Osteocyte (in vitro differentiated cells): ENCODE measurements around the gene CBL. TPM values are rescaled to one million over a fixed set of nuclear protein-coding genes. Genes with fewer than 3 reads are reported as not detected.

Experiments used
- DNase-seq: peaks from one replicate; pipeline ENCODE4 v3.0.0; 2021; ENCODE audit warnings: mixed read lengths; ENCODE audit not compliant: unreplicated experiment; ENCODE audit errors: extremely low spot score
- H3K27ac Mint-ChIP-seq: one replicate; pipeline ENCODE4 v1.8.0; 2021; ENCODE audit warnings: mild to moderate bottlenecking, mixed read lengths; ENCODE audit not compliant: unreplicated experiment
- H3K27me3 Mint-ChIP-seq: one replicate; pipeline ENCODE4 v1.8.0; 2021; ENCODE audit warnings: mixed read lengths; ENCODE audit not compliant: unreplicated experiment
- H3K36me3 Mint-ChIP-seq: one replicate; pipeline ENCODE4 v1.8.0; 2021; ENCODE audit warnings: mixed read lengths; ENCODE audit not compliant: unreplicated experiment
- H3K4me1 Mint-ChIP-seq: one replicate; pipeline ENCODE4 v1.8.0; 2021; ENCODE audit warnings: mixed read lengths; ENCODE audit not compliant: unreplicated experiment
- H3K4me3 Mint-ChIP-seq: one replicate; pipeline ENCODE4 v1.8.0; 2021; ENCODE audit warnings: mild to moderate bottlenecking, moderate library complexity, mixed read lengths; ENCODE audit not compliant: unreplicated experiment
- H3K9me3 Mint-ChIP-seq: one replicate; pipeline ENCODE4 v1.8.0; 2021; ENCODE audit warnings: mixed read lengths; ENCODE audit not compliant: unreplicated experiment
- total RNA-seq: library from RNA; stranded (reverse); gene quantifications from 2 replicates; pipeline ENCODE4 v1.2.1, GENCODE V29; 2021
- TF ChIP-seq, protein P1 (sequence below): fragments of 200-600 bp; sonication (generic); IDR thresholded peaks from 2 replicates; pipeline ENCODE4 v1.5.0; 2021; ENCODE audit warnings: antibody characterized with exemption, mild to moderate bottlenecking, moderate library complexity

CBL gene
- total RNA-seq, 1 donor from 2014 or later: 20.8 TPM

DNA sequence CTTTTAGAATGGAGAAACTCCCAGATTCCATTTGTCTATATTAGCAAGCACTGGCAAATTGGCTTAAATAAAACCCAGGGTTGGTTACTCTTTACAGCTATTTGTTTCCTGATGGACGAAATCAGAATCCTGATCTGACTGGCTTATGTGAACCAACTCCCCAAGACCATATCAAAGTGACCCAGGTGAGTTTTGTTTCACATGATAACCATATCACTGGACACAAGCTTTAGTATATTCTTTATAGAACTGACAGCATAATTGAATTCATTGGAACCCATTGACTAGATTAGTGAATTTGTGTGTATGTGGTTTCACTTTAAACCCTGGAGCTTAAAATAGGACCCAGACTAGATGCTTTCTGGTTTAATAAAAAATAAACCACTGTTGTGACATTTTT is 71.5 kb downstream of the CBL start:
- DNase-seq: no peak
- Mint-ChIP-seq H3K9me3 (no peaks in the 10 kb centered on the region), H3K36me3 (peaks cover 29% of the 10 kb centered on the region), H3K4me1 (no peaks in the 10 kb centered on the region), H3K4me3 (no peak overlapping the region), H3K27me3 (no peaks in the 10 kb centered on the region), H3K27ac (no peak overlapping the region)
- TF ChIP-seq, protein P1, sequence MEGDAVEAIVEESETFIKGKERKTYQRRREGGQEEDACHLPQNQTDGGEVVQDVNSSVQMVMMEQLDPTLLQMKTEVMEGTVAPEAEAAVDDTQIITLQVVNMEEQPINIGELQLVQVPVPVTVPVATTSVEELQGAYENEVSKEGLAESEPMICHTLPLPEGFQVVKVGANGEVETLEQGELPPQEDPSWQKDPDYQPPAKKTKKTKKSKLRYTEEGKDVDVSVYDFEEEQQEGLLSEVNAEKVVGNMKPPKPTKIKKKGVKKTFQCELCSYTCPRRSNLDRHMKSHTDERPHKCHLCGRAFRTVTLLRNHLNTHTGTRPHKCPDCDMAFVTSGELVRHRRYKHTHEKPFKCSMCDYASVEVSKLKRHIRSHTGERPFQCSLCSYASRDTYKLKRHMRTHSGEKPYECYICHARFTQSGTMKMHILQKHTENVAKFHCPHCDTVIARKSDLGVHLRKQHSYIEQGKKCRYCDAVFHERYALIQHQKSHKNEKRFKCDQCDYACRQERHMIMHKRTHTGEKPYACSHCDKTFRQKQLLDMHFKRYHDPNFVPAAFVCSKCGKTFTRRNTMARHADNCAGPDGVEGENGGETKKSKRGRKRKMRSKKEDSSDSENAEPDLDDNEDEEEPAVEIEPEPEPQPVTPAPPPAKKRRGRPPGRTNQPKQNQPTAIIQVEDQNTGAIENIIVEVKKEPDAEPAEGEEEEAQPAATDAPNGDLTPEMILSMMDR: no peak

DNA sequence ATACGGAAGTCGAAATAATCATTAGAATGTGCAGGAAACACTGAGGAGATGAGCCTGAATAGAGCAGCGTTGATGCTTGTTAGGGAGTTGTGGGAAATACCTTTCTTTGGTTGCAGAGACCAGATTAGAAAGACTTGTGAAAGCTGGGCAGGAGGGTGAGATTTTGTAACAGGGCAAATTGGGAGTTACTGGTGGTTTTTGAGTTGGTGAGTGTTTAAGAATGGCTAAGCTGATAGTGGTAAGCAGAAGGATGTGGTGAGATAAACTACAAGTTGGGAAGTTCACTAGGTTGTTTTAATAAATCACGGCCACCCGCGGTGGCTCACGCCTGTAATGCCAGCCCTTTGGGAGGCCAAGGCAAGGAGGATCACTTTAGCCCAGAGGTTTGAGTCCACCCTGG is 76.4 kb downstream of the CBL start:
- H3K27ac Mint-ChIP-seq: no peak overlapping the region
- H3K4me3 Mint-ChIP-seq: no peak overlapping the region
- peaks cover 26% of the 10 kb centered on the region for H3K36me3 Mint-ChIP-seq
- TF ChIP-seq, protein P1: no peak
- no peaks in the 10 kb centered on the region for H3K27me3 Mint-ChIP-seq
- DNase-seq: no peak
- no peaks in the 10 kb centered on the region for H3K9me3 Mint-ChIP-seq
- peaks cover 2% of the 10 kb centered on the region for H3K4me1 Mint-ChIP-seq

DNA sequence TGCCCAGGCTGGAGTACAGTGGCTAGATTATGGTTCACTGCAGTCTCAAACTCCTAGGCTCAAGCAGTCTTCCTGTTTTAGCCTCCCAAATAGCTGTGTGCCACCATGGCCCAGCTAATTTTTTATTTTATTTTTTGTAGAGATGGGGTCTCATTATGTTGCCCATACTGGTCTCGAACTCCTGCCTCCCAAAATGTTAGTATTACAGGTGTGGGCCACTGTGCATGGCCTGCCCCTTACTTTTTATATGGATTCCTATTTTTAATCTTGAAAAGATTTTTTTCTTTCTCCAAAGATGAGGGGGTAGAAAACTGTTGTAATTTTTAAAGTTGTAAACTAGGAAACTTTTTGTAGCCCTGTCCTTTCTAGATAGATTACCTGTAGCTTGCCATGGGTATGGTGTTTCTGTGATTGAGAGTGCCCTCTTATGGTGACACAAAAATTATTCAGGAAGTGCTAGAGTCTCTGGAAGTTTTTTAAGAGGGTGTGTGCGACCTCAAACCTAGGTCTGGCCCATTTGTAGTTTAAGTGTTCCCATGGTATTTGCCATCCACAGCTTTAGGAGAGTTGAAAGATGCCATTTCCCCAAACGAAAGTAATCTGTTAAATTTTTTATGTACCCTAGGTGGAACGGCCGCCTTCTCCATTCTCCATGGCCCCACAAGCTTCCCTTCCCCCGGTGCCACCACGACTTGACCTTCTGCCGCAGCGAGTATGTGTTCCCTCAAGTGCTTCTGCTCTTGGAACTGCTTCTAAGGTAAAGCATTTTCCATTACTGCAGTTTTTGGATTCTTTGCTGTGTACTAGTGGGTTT is 78.4 kb downstream of the CBL start:
- no peaks in the 10 kb centered on the region for H3K9me3 Mint-ChIP-seq
- H3K27ac Mint-ChIP-seq: peak overlapping the region; percentile 20
- TF ChIP-seq, protein P1: peak; percentile 66
- peaks cover 26% of the 10 kb centered on the region for H3K36me3 Mint-ChIP-seq
- peaks cover 2% of the 10 kb centered on the region for H3K4me1 Mint-ChIP-seq
- no peak for DNase-seq
- H3K4me3 Mint-ChIP-seq: no peak overlapping the region
- no peaks in the 10 kb centered on the region for H3K27me3 Mint-ChIP-seq

DNA sequence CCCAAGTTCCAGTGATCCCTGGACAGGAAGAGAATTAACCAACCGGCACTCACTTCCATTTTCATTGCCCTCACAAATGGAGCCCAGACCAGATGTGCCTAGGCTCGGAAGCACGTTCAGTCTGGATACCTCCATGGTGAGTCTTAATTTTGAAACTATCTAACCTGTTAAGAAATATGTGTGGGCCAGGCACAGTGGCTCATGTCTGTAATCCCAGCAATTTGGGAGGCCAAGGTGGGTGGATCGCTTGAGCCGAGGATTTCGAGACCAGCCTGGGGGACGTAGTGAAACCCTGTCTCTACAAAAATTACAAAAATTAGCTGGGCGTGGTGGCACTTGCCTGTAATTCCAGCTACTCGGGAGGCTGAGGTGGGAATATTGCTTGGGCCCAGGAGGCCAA is 79.3 kb downstream of the CBL start:
- H3K27me3 Mint-ChIP-seq: no peaks in the 10 kb centered on the region
- no peak overlapping the region for H3K4me3 Mint-ChIP-seq
- TF ChIP-seq, protein P1: no peak
- no peaks in the 10 kb centered on the region for H3K9me3 Mint-ChIP-seq
- peaks cover 2% of the 10 kb centered on the region for H3K4me1 Mint-ChIP-seq
- DNase-seq: no peak
- no peak overlapping the region for H3K27ac Mint-ChIP-seq
- H3K36me3 Mint-ChIP-seq: peaks cover 26% of the 10 kb centered on the region

DNA sequence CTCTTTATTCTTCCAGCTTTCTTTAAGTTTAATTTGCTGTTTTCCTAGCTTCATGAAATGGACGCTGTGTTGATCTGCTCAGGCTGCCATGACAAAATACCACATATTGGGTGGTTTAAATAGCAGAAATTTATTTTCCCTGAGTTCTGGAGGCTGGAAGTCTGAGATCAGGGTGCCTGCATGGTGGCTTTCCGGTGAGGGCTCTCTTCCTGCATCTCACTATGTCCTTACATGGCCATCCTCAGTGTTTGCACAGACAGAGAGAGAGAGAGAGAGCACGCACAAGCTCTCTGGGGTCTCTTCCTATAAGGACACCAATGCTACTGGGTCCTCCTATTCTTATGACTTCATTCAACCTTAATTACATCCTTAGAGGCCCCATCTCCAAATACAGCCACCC is 82.1 kb downstream of the CBL start:
- no peak for DNase-seq
- Mint-ChIP-seq H3K36me3 (peaks cover 43% of the 10 kb centered on the region), H3K4me1 (peaks cover 2% of the 10 kb centered on the region), H3K27ac (no peak overlapping the region), H3K27me3 (no peaks in the 10 kb centered on the region), H3K4me3 (no peak overlapping the region), H3K9me3 (no peaks in the 10 kb centered on the region)
- TF ChIP-seq, protein P1: no peak
